RWPE1 (cell line): Measurements from ENCODE around the gene IL15RA.
A peak's percentile ranks its signal among the peaks of the same experiment; 100 is the strongest.
"Not testable (repeated sequence)": the region's sequence is repeated elsewhere in the genome, so short reads cannot be mapped to it uniquely, and the experiment has no call there.

Experiments
- CTCF ChIA-PET: fragments of 350-600 bp; sonication (Branson Sonifier 250); formaldehyde crosslinking; extraction: SDS; loops from one replicate; lab custom pipeline; 2021; lab: Yijun Ruan, JAX
- POLR2A ChIA-PET: fragments of 400-600 bp; formaldehyde crosslinking; extraction: SDS; loops from one replicate; lab custom pipeline; 2020; ENCODE audit warnings: antibody characterized with exemption; ENCODE audit not compliant: low non-redundant PET; lab: Yijun Ruan, JAX
- DNase-seq: peaks from one replicate; pipeline ENCODE4 v3.0.0; 2012; ENCODE audit warnings: low spot score
- H3K27ac ChIP-seq: fragments of 450-650 bp; 2 replicates; pipeline ENCODE4 v1.5.1; 2017
- CTCF ChIP-seq: fragments of 450-650 bp; conservative IDR thresholded peaks from 2 replicates; pipeline ENCODE4 v1.5.1; 2017; ENCODE audit warnings: low read depth, mild to moderate bottlenecking

Gene IL15RA

DNA sequence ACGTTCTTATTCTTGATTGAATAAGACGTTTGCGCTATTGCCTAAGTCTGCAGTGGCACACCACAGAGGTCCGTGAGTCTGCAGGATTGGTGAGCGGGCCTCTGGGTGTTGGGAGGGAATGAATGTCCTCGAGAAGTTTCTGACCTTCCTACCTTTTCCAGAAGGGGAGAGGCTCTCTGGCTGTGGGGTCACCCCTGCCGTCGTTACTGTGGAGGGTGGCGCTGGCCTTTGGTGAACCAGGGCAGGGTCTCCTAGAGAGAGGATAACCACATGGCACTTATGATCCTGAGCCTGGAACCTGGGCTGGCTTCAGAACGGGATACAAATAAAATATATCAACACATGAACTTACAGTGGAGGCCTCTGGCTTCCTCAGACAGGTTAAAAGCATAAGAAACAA lies 13.8 kb downstream of the IL15RA start:
- POLR2A ChIA-PET: no interaction called here

GRCh38 chr10:5963071-5963470 lies 14.3 kb downstream of the IL15RA start:
- ChIA-PET CTCF (interaction anchor here (0.6 kb wide), 1 partner anchor 1935 kb away, joined by 3 read pairs; no protein-coding TSS in a partner anchor), POLR2A (no interaction called here)
- DNase-seq: no peak

More for the DNA sequence above, 13.8 kb downstream of the IL15RA start:
- TF ChIP-seq CTCF: no peak
- H3K27ac ChIP-seq: no peak overlapping the region
- DNase-seq: no peak
- CTCF ChIA-PET: interaction anchor here (0.6 kb wide), 1 partner anchor 1934 kb away, joined by 3 read pairs; no protein-coding TSS in a partner anchor

GRCh38 chr10:5962358-5962940 lies 14.9 kb downstream of the IL15RA start:
- H3K27ac ChIP-seq, POLR2A ChIA-PET, DNase-seq, CTCF ChIA-PET: not testable (repeated sequence)

More at GRCh38 chr10:5963071-5963470, 14.3 kb downstream of the IL15RA start:
- TF ChIP-seq CTCF: no peak
- H3K27ac ChIP-seq: no peak overlapping the region

DNA sequence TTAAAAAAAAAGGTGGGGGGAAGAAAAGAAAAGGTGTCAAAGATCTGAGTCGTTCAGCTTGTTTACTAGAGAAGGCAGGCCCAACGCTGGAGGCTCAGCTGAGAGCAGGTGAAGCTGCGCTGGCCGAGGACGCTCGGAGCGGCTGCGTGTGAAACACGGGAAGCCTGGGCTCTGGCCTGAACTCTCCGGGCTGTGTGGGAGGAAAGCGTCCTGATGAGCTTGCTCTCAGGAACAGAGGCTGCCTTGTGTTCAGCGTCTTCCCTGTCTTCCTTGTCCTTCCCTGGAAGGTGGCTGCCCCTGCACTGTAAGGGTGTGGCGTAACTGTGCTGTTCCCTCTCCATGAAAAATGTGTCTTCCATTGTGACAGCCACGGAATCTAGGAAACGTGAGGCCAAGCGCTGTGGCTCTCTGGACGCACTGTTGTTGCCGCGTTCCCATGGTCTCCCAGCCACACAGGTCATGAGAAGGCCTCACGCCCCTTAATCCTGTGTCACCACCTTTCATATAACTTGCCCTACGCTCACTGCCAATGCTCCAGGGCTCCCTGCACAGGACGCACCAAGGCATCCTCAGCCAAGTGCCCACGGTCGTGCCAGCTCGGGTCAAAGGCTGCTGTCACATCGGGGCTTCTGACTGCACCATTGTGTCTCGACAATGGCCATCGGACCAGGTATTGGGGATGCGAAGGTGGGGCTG lies 15.8 kb downstream of the IL15RA start:
- H3K27ac ChIP-seq: no peak overlapping the region
- CTCF ChIA-PET: no interaction called here
- no peak for TF ChIP-seq CTCF
- POLR2A ChIA-PET: no interaction called here
- no peak for DNase-seq

- DNase-seq, H3K27ac ChIP-seq, POLR2A ChIA-PET, CTCF ChIA-PET: not testable (repeated sequence)
These were observed 16.4 kb downstream of the IL15RA start for GRCh38 chr10:5960973-5961275.

DNA sequence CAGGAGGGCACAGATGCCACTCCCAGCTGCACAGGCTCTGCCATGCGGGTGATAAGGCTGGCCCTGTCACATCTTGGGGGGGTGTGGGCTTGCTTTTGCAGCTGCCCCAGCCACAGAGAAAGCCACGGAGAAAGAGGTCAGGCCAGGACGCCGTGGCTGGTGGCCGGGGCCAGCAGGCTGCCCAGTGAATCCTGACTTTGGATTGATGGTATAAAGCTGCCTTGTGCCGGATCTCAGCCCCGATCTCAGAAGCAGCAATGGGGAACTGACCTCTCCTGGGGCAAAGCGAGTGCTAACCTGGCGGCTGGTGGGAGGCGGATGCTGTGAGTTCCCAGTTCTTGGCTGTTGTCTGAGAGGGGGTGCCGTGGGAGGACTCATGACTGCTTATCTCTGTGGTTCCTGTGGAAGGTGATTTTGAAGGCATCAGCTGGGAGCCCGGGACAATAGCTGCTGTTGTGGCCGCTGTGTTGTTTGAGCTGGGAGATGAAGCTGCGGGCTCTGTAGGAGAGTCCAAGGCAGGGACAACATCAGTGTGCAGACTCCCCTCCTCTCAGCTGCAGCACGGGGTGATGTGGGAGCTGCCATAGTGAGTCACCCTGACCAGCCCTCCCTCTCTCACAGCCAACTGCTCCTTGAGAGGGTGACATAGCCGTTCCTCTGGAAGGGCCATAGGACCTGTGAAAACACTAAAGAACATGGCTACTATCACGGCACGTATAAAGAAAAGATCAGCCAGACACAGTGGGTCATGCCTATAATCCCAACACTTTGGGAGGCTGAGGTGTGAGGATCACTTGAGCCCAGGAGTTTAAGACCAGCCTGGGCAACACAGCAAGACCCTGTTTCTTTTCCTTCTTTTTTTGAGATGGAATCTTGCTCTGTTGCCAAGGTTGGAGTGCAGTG lies 17.0 kb downstream of the IL15RA start:
- POLR2A ChIA-PET: no interaction called here
- TF ChIP-seq CTCF: no peak
- H3K27ac ChIP-seq: peak overlapping the region; percentile 49
- CTCF ChIA-PET: interaction anchor here (0.6 kb wide), 1 partner anchor 10 kb away, joined by 3 read pairs; no protein-coding TSS in a partner anchor
- DNase-seq: no peak

GRCh38 chr10:5959581-5960069 lies 17.7 kb downstream of the IL15RA start:
- no peak for DNase-seq
- ChIA-PET CTCF (interaction anchor here (0.6 kb wide), 1 partner anchor 11 kb away, joined by 3 read pairs; no protein-coding TSS in a partner anchor), POLR2A (no interaction called here)
- no peak for TF ChIP-seq CTCF
- peak overlapping the region; percentile 49 for H3K27ac ChIP-seq
